GM18867 (cell line): Measurements from ENCODE around the gene TAPBPL.
"Not testable (repeated sequence)": the region's sequence is repeated elsewhere in the genome, so short reads cannot be mapped to it uniquely, and the experiment has no call there.

Experiments
- ATAC-seq: cut with Tn5 transposase; IDR thresholded peaks from one replicate; pipeline ENCODE4 v1.9.1; 2021; ENCODE audit warnings: mild to moderate bottlenecking, moderate library complexity; ENCODE audit not compliant: unreplicated experiment

The TAPBPL gene

GRCh38 chr12:6489449-6489848 is 37.6 kb downstream of the TAPBPL start:
- ATAC-seq: no peak

- not testable (repeated sequence) for ATAC-seq
These were observed 38.8 kb downstream of the TAPBPL start for GRCh38 chr12:6490673-6491072.

- peak; percentile 81 for ATAC-seq
These were observed 41.1 kb downstream of the TAPBPL start, which contains the start of gene MRPL51 for GRCh38 chr12:6492838-6493496. MRPL51 (minus strand) TSS chr12:6493262; CDS start chr12:6493136, 126 bp downstream.

GRCh38 chr12:6493497-6494257 is 41.8 kb downstream of the TAPBPL start, which contains the start of gene NCAPD2:
NCAPD2 (plus strand) TSS chr12:6494102; CDS start chr12:6495099, 997 bp downstream.
- ATAC-seq: peak; percentile 82

- no peak for ATAC-seq
These were observed 42.5 kb downstream of the TAPBPL start for GRCh38 chr12:6494258-6494743.

- ATAC-seq: no peak
These were observed 43.1 kb downstream of the TAPBPL start for GRCh38 chr12:6494968-6495367.

- not testable (repeated sequence) for ATAC-seq
These were observed 45.4 kb downstream of the TAPBPL start for GRCh38 chr12:6497291-6497690.

- no peak for ATAC-seq
These were observed 48.6 kb downstream of the TAPBPL start for GRCh38 chr12:6500466-6500865.

- no peak for ATAC-seq
These were observed 55.5 kb downstream of the TAPBPL start for GRCh38 chr12:6507102-6507998.

- no peak for ATAC-seq
These were observed 56.2 kb downstream of the TAPBPL start for GRCh38 chr12:6508087-6508486.
